Muscle layer of duodenum (tissue), 2 donors: ENCODE data around the gene P2RX4.
"Not testable (repeated sequence)": the region's sequence is repeated elsewhere in the genome, so short reads cannot be mapped to it uniquely, and the experiment has no call there.

ENCODE experiments used
- H3K27ac ChIP-seq: one replicate; pipeline ENCODE4 v1.7.0; 2013; ENCODE audit warnings: mild to moderate bottlenecking, low read length
- H3K27me3 ChIP-seq: one replicate; pipeline ENCODE4 v1.7.0; 2013; ENCODE audit warnings: low read depth, mild to moderate bottlenecking, control low read depth, low read length
- H3K36me3 ChIP-seq, 2 donors: one replicate each; pipeline ENCODE4 v1.7.0; 2013; ENCODE audit warnings: low read length in 2 of 2, control low read depth in 1 of 2, mild to moderate bottlenecking in 1 of 2; ENCODE audit not compliant: insufficient read depth in 2 of 2, control insufficient read depth in 1 of 2
- H3K4me1 ChIP-seq, 2 donors: one replicate each; pipeline ENCODE4 v1.7.0; 2013; ENCODE audit warnings: low read length in 2 of 2, mild to moderate bottlenecking in 2 of 2, control low read depth in 1 of 2, moderate library complexity in 1 of 2; ENCODE audit not compliant: insufficient read depth in 2 of 2, control insufficient read depth in 1 of 2
- H3K4me3 ChIP-seq, 2 donors: one replicate each; pipeline ENCODE4 v1.7.0; 2013; ENCODE audit warnings: low read length in 2 of 2, low read depth in 1 of 2, mild to moderate bottlenecking in 1 of 2
- H3K9me3 ChIP-seq, 2 donors: one replicate each; pipeline ENCODE4 v1.7.0; 2013; ENCODE audit warnings: low read length in 2 of 2, control low read depth in 1 of 2, mild to moderate bottlenecking in 1 of 2; ENCODE audit not compliant: control insufficient read depth in 1 of 2
- donor health status: healthy.

The P2RX4 gene

GRCh38 chr12:121189619-121190155 is 20.2 kb upstream of the P2RX4 start:
- Histone ChIP-seq H3K27me3 (no peaks in the 10 kb centered on the region), H3K4me1 (no peaks in the 10 kb centered on the region), H3K9me3 (no peaks in the 10 kb centered on the region), H3K27ac (no peak overlapping the region), H3K4me3 (no peak overlapping the region), H3K36me3 (peaks cover 0 to 14% of the 10 kb centered on the region in 2 donors)

DNA sequence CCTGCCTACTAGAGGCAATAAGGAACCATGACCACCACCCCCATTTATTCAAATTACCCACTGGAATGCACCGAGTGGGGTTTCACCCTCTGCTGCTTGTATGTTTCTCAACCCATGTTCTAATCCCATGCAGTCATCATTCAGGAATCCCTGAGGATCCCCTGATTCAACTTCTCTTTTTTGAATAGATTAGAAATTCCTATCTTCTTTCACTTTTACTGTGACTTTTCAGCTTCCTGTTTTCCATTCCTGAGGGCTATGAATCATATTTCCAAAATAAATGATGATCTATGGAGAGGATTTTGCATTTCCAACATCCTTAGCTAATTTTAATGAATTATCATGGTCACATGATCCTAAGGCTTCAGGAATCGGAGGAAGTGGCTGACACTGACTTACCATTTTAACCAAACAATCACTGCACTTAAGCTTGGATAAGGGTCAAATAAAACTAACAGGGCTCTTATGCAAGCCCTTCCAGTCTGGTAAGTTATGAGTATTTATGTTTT is 19.4 kb upstream of the P2RX4 start:
- Histone ChIP-seq H3K27me3 (no peaks in the 10 kb centered on the region), H3K4me3 (no peak overlapping the region), H3K4me1 (no peaks in the 10 kb centered on the region), H3K27ac (peak overlapping the region; percentile 1), H3K9me3 (no peaks in the 10 kb centered on the region), H3K36me3 (peaks cover 0 to 7% of the 10 kb centered on the region in 2 donors)

GRCh38 chr12:121191151-121191550 is 18.8 kb upstream of the P2RX4 start:
- peaks cover 0 to 7% of the 10 kb centered on the region in 2 donors for H3K36me3 ChIP-seq
- no peaks in the 10 kb centered on the region for H3K9me3 ChIP-seq
- H3K4me1 ChIP-seq: no peaks in the 10 kb centered on the region
- H3K4me3 ChIP-seq: no peak overlapping the region
- H3K27ac ChIP-seq: peak overlapping the region; percentile 1
- no peaks in the 10 kb centered on the region for H3K27me3 ChIP-seq

- Histone ChIP-seq H3K27me3 (no peaks in the 10 kb centered on the region), H3K27ac (peak overlapping the region; percentile 54), H3K9me3 (no peaks in the 10 kb centered on the region), H3K4me3 (no peak overlapping the region), H3K36me3 (no peaks in the 10 kb centered on the region), H3K4me1 (no peaks in the 10 kb centered on the region)
These were observed 13.0 kb upstream of the P2RX4 start for GRCh38 chr12:121196902-121197301.

- H3K4me3 ChIP-seq: no peak overlapping the region
- no peaks in the 10 kb centered on the region for H3K36me3 ChIP-seq
- no peak overlapping the region for H3K27ac ChIP-seq
- no peaks in the 10 kb centered on the region for H3K4me1 ChIP-seq
- no peaks in the 10 kb centered on the region for H3K9me3 ChIP-seq
- no peaks in the 10 kb centered on the region for H3K27me3 ChIP-seq
These were observed 11.0 kb upstream of the P2RX4 start for GRCh38 chr12:121198949-121199348.

- H3K4me1 ChIP-seq, H3K27me3 ChIP-seq, H3K4me3 ChIP-seq, H3K27ac ChIP-seq, H3K9me3 ChIP-seq, H3K36me3 ChIP-seq: not testable (repeated sequence)
These were observed 8.8 kb upstream of the P2RX4 start for GRCh38 chr12:121201140-121201539.

- Histone ChIP-seq H3K27me3 (no peaks in the 10 kb centered on the region), H3K9me3 (no peaks in the 10 kb centered on the region), H3K4me3 (no peak overlapping the region), H3K4me1 (no peaks in the 10 kb centered on the region), H3K27ac (no peak overlapping the region), H3K36me3 (no peaks in the 10 kb centered on the region)
These were observed 7.2 kb upstream of the P2RX4 start for GRCh38 chr12:121202407-121203355.

- no peak overlapping the region for H3K4me3 ChIP-seq
- H3K4me1 ChIP-seq: no peaks in the 10 kb centered on the region
- H3K9me3 ChIP-seq: no peaks in the 10 kb centered on the region
- no peaks in the 10 kb centered on the region for H3K36me3 ChIP-seq
- no peak overlapping the region for H3K27ac ChIP-seq
- no peaks in the 10 kb centered on the region for H3K27me3 ChIP-seq
These were observed 6.4 kb upstream of the P2RX4 start for GRCh38 chr12:121203482-121203881.

DNA sequence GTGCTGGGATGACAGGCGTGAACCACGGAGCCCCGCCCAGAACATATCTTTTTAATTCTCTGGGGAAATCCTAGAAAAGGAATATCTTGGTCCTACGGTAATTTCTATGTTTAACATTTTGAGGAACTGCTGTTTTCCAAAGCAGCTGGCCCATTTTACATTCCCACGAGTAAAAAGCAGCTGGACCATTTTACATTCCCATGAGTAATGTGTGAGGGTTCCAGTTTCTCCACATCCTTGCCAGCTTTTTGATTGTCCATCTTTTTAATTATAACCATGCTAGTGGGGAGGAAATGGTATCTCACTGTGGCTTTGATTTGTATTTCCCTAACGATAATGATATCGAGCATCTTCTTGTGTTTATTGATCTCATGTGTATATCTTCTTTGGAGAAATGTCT is 4.4 kb upstream of the P2RX4 start:
- H3K4me3 ChIP-seq: no peak overlapping the region
- no peak overlapping the region for H3K27ac ChIP-seq
- peaks cover 0 to 7% of the 10 kb centered on the region in 2 donors for H3K4me1 ChIP-seq
- H3K9me3 ChIP-seq: no peaks in the 10 kb centered on the region
- H3K27me3 ChIP-seq: no peaks in the 10 kb centered on the region
- no peaks in the 10 kb centered on the region for H3K36me3 ChIP-seq

DNA sequence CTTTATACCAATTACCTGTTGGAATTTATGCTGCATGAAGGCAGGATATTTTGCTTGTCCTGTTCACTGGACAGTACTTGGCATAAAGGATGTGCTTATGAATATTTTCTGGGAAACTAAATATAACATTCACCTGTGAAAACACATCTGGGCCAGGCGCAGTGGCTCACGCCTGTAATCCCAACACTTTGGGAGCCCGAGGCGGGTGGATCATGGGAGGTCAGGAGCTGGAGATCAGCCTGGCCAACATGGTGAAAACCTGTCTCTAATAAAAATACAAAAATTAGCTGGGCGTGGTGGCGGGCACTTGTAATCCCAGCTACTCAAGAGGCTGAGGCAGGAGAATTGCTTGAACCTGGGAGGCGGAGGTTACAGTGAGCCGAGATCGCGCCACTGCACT is 1.4 kb upstream of the P2RX4 start:
- H3K27ac ChIP-seq, H3K36me3 ChIP-seq, H3K4me3 ChIP-seq, H3K4me1 ChIP-seq, H3K27me3 ChIP-seq, H3K9me3 ChIP-seq: not testable (repeated sequence)

DNA sequence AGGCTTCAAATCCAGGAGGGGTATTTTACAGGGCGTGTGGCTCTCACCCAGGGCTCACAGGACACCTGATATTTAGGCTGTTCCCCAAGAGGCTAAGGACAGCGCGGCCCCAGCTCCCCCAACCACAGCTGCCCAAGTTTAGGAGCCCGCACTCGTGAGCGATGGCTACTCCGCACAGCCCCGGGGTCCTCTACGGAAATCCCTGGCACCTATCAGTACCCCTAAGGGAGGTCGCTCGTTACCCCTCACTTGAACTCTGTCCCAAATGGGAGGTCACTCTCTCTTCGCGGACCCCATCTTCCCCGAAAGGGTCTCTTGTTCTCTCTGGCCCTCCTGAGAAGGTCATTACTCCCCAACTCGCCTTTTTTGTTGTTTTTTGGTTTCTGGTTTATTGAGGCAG is 708 bp upstream of the P2RX4 start:
- H3K27ac ChIP-seq: no peak overlapping the region
- H3K4me3 ChIP-seq: peak overlapping the region in 1 of 2 donors; percentile 71
- H3K27me3 ChIP-seq: no peaks in the 10 kb centered on the region
- H3K36me3 ChIP-seq: no peaks in the 10 kb centered on the region
- H3K9me3 ChIP-seq: no peaks in the 10 kb centered on the region
- H3K4me1 ChIP-seq: peaks cover 0 to 7% of the 10 kb centered on the region in 2 donors
